Measurements from ENCODE around the gene NDRG3. TPM values are rescaled to one million over a fixed set of nuclear protein-coding genes. Genes with fewer than 3 reads are reported as not detected.

The NDRG3 gene
- total and polyA plus RNA-seq, 2 of the 8 experiments (the other 6 are each of a cell fraction or from before 2014, with no cell fraction given), result 25.7 to 32.3 TPM

- TF ChIP-seq BRCA1 (IDR thresholded peaks at IDR 0.05; ENCODE audit: low read depth, low read length) (no peak), PHF8 (conservative IDR thresholded peaks at IDR 0.05; ENCODE audit: low read depth, low read length) (peak; percentile 53), ASH2L (IDR thresholded peaks at IDR 0.05; ENCODE audit: low read length) (no peak), TEAD4 (IDR thresholded peaks at IDR 0.05; ENCODE audit: low read depth, low read length) (no peak), SRF (IDR thresholded peaks at IDR 0.05; ENCODE audit: low read depth, low read length) (no peak), NRF1 (IDR thresholded peaks at IDR 0.05; ENCODE audit: low read depth, low read length) (no peak), HDAC6 (IDR thresholded peaks at IDR 0.05; ENCODE audit: low read depth, low read length) (no peak), YY1 (IDR thresholded peaks at IDR 0.05; ENCODE audit: low read depth, low read length) (no peak), TAF7 (optimal IDR thresholded peaks at IDR 0.05; ENCODE audit: borderline replicate concordance, low read depth, low read length) (peak; percentile 76), KDM4A (IDR thresholded peaks at IDR 0.05; ENCODE audit: low read depth, low read length, severe bottlenecking) (no peak), KDM5A (IDR thresholded peaks at IDR 0.05; ENCODE audit: low read length) (no peak), EGR1 (IDR thresholded peaks at IDR 0.05; ENCODE audit: borderline replicate concordance, low read depth, low read length) (no peak), TAF1 (IDR thresholded peaks at IDR 0.05; ENCODE audit: low read depth, low read length) (peak; percentile 96), RNF2 (IDR thresholded peaks at IDR 0.05; ENCODE audit: borderline replicate concordance, low read depth, low read length, missing control alignments, poor library complexity, severe bottlenecking) (no peak), CTBP2 (IDR thresholded peaks at IDR 0.05; ENCODE audit: borderline replicate concordance, insufficient read depth, insufficient read length, low read length) (no peak), SP2 (IDR thresholded peaks at IDR 0.05; ENCODE audit: low read length) (no peak; the same call in 1 of the 2 replicates), GABPA (IDR thresholded peaks at IDR 0.05; ENCODE audit: borderline replicate concordance, insufficient read depth, low read length) (no peak)
- TF ChIP-seq, protein P1, sequence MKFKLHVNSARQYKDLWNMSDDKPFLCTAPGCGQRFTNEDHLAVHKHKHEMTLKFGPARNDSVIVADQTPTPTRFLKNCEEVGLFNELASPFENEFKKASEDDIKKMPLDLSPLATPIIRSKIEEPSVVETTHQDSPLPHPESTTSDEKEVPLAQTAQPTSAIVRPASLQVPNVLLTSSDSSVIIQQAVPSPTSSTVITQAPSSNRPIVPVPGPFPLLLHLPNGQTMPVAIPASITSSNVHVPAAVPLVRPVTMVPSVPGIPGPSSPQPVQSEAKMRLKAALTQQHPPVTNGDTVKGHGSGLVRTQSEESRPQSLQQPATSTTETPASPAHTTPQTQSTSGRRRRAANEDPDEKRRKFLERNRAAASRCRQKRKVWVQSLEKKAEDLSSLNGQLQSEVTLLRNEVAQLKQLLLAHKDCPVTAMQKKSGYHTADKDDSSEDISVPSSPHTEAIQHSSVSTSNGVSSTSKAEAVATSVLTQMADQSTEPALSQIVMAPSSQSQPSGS (IDR thresholded peaks at IDR 0.05; ENCODE audit: low read length), result peak; percentile 27; the same call in 1 of the 2 replicates
Observed at GRCh38 chr20:36677422-36677771, 68.5 kb downstream of the NDRG3 start (continued).

All from H1 (cell line).